Measurements from ENCODE around the gene CCDC34.

CCDC34 gene

DNA sequence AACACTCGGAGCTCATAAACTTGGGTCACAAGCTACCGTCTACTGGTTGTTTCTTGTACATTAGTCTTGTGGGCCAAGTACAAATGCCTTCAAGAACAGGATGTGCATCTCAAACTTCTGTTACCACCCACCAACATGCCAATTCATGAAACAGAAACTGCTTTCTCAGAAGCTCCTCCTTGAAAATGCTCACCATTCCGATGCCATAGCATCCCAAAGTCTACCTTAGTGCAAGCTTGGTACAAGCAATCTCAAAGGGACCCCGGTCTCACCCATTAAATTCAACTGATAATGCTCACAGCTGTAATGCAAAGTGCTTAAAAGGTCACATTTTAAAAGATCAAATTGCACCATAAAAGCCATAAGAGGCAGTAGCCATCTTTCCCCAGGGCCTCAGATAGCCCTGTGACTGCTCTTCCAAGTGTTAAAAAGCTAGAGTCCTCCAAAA, 31.8 kb upstream of the CCDC34 start:
- FAIRE-seq: no peak
- no peak for DNase-seq (ENCODE audit: insufficient read length, low spot score)

DNA sequence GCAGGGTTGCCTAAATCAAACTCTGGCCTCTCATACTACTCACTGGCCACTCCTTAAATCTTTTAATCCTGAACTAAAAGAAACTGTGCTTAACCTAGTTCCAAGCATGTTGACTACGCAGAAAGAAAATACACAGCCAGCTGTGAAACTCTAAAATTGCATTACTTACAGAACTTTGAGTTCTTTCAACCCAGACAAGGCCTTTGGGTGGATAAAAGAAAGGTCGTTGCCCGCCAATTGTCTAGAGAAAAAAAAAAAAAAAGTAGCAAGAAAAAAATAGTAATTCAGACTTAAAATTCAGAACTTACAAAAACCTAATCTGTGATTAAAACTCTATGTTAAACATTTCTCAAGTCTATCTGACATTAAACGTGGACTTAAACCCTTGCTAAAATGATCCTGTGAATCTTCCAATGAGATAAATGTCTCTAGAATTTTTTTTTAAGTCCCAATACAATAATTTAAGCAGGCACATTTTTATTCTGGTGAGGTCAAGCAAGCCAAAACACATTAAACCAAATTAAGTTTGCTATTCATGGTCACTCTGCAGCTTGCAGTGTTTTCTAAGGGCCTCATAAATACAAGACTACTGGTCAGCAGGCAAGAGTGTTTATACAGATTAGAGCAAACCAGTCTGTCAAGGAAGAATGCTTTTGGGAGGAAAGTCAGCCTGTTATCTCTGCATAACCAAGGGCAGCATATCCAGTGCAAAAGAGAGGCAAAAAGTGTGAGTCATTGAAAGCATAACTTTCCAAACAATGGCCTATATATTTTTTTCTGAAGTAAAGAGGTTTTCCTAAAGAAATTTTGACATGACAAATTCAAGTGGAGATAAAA, 29.5 kb upstream of the CCDC34 start:
- no peak for DNase-seq (ENCODE audit: insufficient read length, low spot score)
- no peak for FAIRE-seq

DNA sequence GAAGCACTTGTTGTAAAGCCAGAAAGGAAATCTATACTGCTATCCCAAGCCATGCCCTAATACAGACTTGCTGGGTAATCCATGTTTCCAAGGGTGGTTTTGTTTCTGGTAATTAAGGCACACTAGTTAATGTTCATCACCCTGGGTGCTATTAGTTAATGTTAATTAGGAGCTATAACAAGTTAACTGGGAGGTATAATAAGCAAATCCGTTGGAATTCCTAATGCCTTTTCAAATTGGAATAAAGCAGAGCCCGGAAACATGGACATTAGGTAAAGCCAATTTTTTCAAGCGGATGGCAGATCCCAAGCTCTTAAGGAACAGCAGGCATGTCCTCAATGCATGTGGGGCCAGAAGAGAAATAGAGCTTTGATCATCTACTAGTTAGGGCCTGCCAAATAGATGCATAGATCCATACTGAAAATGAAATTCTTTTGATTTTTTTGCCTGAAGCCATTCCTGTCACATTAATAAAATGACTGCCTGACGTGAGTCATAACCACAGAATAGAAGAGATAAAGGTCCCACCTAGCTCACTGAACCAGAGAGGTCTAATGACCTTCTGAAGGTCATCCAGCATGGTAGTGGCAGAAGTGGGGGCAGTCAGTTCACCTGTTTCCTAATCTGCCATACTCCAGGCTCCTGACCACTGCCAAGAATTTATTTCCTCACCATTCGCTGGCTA, 28.5 kb upstream of the CCDC34 start:
- DNase-seq (ENCODE audit: insufficient read length, low spot score) (no peak), FAIRE-seq (no peak)

DNA sequence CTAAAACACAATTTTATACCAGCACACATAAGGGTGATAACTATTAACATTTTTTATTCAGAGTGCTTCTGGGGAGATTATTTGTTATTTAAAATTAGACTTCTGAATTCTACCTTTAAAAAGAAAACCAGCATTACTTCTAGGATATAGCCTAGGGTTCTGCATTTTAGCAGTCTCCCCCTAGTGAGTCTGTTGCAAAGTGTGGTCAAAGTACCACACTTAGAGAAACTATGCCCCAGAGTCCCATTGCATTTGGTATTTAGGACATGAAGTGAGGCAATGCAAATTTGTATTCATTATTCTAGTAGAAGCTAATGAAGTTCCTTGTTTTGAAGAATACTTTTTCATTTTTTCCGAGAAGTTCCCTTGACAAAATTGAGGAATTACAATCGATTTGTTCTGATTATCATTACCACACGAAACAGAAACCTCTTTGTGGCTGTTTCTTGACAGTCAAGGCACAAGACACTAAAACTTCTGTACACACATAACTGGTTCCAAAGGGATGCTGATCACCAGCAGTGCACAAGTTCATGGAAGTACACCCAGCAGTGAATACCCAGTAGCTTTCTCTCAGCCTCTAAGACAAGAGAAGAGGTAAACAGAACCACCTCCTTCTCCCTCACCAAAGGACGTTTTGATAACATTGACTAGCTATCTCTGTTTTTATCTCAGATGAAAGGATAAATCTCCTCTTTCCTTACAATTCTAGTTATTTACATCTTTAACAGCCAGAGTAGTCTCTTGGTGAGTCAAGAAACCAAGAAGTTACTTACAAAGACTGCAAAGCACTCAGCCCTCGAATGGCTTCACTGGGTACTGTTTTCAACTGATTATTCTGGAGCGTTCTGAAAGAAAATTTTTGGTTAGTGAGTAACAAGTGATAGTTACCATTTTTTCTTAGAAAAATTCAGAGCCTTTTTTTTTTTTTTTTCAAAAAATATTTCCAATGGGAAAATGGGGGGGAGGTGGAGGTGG, 27.6 kb upstream of the CCDC34 start:
- FAIRE-seq (no peak), DNase-seq (ENCODE audit: insufficient read length, low spot score) (no peak)

DNA sequence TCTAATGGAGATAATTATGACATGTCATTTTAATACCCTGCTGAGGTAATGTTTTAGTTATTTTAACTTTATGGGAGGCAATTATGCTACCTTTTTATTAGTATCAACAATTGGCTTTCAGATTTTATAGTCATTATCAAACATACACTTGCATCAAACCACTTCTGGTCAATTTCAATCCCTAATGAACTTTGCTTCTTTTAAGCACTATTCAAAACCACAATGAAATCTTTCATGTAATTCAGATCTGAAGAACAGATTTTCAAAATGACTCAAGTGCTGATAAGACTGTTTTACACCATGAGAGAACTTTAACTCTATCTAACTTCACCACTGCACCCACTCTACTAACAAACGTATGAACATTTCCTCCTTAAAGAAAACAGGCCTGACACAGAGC, 25.9 kb upstream of the CCDC34 start:
- FAIRE-seq (no peak), DNase-seq (ENCODE audit: insufficient read length, low spot score) (no peak)

DNA sequence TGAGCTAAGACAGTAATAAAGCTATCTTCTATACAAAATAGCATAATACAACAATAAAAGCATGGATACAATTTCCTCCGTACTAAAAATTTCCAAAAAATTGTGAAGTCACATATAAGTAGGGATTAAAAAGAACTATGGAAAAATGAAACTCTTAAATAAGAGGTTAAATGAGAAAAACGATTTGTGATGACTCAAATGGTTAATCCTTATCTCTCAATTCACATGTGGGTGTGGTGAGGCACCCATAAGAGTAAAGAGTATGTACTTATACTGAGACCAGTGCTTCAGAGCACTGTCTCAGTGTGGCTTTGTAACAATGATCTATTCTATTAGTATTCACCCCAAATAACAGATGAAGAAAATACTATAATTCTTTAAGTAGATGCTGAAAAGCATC, 25.0 kb upstream of the CCDC34 start:
- FAIRE-seq: no peak
- no peak for DNase-seq (ENCODE audit: insufficient read length, low spot score)

DNA sequence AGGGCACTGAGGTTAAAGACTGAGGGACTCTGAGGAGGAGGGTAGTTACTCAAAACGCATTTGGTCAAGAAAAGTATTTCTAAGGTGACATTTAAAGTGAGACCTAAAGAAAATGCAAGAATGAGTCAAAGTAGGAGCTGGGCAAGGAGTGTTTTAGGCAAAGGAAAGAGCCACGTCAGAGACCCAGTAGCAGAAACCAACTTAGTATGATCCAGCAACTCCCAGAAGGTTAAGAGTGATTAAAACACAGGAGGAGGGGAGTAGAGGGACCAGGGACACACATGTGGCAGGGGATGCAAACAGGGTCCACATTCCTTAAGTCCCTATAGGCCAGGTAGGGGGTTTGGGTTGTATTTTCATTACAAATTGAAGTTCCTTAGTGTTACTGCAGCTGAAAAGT, 24.3 kb upstream of the CCDC34 start:
- DNase-seq (ENCODE audit: insufficient read length, low spot score) (no peak), FAIRE-seq (no peak)

DNA sequence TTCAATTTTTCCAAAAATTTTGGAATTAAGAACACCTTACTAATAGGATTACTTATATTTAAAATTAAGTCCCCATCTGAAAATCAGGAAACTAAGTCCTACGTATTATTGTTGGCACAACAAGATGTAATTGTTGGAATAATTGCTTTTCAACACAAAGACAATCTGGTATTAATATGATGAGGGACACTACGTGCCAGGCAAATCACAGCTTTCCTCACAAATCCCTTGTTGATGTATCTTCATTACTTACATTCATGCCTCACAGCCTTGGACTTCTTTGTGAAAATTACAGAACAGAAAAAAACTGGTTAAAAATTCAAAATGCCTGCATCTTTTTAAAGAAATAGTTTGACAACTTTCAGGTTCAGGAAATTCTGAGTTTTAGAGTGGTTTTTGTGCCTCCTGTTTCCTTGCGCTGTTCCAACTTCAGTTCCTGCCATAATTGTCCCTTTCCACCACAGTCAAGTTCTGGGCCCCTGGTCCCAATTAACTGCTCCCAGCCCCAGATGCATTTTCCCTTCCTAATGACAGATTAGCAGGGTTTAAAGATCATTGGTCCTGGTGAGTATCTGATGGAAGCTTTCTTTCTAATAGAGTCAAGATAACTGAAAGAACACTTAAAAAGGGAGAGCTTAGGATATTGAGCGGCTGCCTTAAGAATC, 23.3 kb upstream of the CCDC34 start:
- FAIRE-seq: no peak
- no peak for DNase-seq (ENCODE audit: insufficient read length, low spot score)

DNA sequence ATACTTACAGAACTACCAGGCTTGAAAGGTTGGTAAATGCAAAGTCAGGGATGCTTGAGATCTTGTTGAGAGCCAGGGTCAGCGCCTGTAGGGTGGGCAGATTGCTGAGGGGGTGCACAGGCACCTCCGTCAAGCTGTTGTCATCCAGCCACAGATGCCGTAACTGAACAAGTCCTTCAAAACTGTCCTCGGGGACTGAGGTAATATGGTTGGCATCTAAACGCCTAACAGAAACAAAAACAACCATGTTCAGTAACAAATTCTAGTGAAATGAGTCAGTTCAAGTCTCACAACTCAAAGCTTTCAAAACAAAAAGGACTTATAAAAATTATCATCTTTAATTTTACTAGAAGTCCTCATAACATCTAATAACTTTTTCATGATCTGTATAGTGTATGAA, 22.2 kb upstream of the CCDC34 start:
- FAIRE-seq (peak; percentile 78), DNase-seq (ENCODE audit: insufficient read length, low spot score) (peak; percentile 51)

DNA sequence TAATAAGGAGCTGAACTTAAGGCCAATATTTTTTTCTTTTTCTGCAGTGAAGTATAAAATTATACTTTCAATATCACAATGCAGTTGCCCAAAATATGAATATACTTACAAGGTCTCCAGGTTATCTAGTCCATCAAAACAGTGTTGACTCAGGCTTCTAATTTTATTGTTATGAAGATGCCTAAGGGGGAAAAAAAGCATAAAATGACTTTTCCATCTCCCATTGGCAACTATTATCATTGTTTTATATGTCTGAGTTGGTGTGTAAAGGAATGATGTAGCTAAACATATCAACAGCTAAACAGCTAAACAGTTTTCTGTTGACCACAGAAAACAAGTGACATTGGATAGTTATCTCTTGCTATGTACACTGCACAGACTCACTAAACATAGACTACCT, 21.2 kb upstream of the CCDC34 start:
- FAIRE-seq: no peak
- DNase-seq (ENCODE audit: insufficient read length, low spot score): no peak

DNA sequence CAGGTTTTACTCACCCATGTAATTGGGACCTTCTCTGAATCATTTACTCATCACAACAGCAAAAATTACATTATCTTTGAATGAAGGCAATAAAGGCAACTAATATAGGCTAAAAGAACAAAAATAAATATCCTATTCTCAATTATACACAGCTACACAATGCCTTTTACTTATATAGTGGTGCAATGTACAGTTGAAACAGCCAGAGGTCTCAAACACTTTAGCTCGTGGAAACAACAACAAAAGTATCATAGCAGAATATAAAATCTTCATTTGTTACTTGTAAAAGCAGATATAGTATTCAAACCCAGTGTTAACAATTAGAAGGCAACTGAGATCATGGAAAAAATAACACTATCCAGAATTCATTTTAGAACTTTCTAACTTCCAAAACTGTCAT, 20.6 kb upstream of the CCDC34 start:
- DNase-seq (ENCODE audit: insufficient read length, low spot score): no peak
- FAIRE-seq: no peak

DNA sequence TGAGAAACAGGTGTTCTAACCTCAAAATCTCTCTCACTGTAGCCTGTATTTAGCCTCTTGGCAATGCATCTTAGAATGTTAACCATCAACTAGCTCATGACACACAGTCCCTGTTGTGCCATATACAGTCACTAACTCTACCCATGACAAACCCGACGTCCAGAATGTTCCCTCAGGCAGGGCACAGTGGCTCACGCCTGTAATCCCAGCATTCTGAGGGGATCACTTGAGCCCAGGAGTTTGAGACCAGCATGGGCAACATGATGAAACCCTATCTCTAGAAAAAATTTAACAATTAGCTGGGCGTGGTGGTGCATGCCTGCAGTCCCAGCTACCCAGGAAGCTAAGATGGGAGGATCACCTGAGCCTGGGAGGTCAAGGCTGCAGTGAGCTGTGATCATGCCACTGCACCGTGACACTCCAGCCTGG, 18.2 kb upstream of the CCDC34 start:
- no peak for FAIRE-seq
- no peak for DNase-seq (ENCODE audit: insufficient read length, low spot score)

DNA sequence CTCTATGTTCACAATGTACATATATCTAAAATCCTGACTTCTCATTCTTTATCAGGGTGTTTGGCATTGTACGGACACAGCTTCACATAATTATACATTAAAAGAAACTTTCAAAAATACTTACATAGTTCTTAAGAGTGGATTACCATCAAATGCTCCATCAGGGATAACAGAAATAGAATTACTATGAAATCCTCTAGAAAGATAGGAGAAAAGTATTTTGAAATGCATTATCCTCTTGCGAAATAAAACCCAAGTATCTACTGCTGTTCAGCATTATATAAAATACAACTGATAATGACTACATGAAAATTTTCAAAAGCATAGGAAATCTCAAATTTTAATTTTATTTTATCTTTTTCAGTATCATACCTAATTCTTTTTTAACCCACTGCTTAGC, 17.8 kb upstream of the CCDC34 start:
- no peak for DNase-seq (ENCODE audit: insufficient read length, low spot score)
- FAIRE-seq: no peak

DNA sequence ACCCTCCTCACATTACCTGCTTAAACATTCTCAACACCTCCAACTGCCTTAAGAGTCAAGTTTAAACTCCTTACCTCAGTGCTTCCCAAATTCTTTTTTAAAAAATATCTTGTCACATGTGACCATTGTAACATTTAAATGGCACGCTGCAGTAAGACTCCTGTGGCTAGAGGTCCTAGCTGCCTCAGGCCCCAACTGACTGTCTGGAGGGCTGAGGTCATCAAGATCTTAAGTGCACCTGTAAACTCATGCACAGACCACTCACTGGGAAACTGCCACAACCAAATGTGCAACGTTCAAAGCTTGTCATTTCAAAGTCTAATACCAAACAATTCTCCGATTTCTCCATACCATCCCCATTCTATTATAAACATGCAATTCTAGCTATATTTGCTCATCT, 16.4 kb upstream of the CCDC34 start:
- no peak for DNase-seq (ENCODE audit: insufficient read length, low spot score)
- FAIRE-seq: no peak

DNA sequence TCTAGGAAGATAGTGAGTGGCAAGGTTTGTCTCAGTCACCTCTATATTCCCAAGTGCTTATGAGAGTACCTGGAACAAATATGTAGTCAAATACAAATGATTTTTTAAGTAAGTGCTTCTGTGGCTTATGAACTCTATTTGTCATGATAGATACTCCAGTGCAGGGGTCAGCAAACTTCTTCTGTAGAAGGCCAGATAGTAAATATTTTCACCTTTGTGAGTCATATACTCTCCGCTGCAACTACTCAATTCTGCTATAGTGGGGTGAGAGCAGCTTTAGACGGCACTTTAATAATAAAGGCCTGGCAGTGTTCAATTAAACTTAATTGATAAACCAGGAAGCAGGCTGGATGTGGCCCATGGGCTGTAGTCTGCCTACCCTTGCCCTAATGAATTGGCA, 12.4 kb upstream of the CCDC34 start:
- FAIRE-seq: no peak
- DNase-seq (ENCODE audit: insufficient read length, low spot score): no peak

DNA sequence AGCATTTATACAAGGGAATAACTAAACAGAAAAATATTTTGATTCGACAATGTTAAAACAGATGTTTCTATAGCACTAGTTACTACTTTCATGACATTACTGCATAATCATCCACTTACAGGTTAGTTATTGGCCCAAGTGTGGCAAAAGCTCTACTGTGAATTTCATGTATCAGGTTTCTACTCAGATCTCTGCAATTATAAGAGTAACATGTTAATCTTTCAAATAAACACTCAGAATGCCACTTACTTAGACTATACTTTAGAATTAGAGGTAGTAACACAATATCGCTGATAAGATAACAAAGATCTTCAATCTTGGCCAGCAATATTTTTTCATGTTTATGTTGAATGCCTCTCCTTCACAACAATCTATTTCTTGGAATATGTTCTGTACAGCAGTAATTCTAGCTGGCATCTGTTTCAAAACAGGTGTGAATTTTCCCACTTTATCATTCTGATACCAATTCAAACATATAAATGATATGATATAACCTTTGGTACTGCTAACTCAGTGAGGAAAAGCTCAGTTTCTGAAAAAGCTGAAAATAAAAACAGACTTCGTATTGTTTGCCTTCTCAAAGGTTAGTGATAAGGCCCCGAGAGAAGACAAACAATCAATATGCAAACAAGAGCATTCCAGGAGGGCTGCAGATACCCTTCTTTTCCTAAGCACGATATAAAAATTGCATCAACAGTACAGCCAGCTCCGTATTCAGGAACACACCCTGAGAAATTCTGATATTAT, 11.0 kb upstream of the CCDC34 start:
- no peak for DNase-seq (ENCODE audit: insufficient read length, low spot score)
- FAIRE-seq: no peak

DNA sequence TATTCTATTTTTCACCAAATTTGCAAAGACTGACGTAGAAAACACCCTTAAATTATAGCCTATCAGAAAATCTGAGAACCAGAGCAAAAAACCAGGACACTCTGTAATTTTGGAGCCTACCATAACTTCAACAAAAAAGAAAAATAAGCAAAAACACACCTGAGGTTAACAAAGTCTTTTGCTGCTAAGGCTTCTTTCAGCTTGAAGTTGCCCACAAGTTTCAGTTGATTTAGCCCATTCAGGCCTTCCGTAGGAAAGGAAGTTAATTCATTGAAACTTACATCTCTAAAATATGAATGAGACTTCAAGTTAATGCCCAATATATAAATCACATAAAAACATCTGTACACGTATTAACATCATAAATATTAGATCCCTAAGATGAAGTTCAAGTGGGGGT, 10.4 kb upstream of the CCDC34 start:
- DNase-seq (ENCODE audit: insufficient read length, low spot score) (no peak), FAIRE-seq (no peak)

DNA sequence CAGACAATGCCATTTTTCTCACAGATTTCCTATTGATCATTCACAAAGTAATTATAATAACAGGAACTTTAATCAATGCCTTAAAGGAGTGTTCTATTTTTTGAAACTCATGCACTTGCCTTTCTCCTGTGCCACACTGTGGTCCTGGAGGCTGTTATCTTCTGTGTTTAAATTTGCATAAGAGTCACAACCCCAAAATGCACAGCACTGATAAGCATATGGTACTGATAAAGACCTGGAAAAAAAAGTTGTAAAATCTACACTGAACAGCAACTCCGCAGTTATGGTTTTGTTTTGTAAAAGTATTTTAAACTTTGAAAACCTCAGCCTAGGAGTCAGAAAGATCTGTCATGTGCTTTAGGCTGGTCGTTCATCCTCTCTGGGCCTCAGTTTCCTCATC, 9.1 kb upstream of the CCDC34 start:
- FAIRE-seq (no peak), DNase-seq (ENCODE audit: insufficient read length, low spot score) (no peak)

DNA sequence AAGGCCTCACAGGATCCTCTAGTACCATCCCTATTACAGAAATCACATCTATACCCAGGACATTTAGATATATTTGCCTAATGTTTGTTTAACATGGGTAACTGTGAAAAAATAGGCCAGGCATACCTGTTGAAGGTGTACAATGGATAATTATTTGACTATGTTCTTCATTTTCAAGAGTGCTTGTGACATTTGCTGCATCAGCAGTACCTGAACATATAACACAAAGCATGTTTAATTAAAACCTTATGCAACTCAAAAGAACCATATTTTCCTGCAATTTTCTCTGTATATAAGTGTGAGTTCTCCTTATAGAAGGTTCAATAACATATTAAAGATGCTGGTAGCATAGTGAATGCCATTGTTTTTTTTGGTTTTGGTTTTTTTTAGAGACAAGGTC, 8.5 kb upstream of the CCDC34 start:
- no peak for FAIRE-seq
- DNase-seq (ENCODE audit: insufficient read length, low spot score): no peak

DNA sequence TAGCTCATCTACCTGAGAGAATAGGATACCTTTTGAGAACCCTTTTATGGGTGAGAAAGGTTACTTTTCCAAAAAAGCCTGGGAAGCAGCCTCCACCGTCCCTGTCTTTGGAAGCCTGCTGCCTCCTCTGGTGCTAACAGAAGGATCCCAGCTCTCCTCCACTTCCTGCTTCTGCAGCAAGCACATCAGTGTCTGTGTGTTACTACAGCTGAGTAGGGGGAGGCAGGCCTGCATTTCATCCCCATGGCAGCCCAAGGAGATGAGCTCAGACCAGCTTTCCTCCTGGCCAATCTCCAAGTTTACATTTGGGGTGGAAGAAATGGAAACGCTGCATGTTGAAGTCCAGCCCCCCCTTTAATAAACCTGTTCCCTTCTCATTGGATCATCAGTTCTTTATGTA, 7.4 kb upstream of the CCDC34 start:
- no peak for FAIRE-seq
- DNase-seq (ENCODE audit: insufficient read length, low spot score): no peak

Data from HTR-8/SVneo (cell line).